NCI-H345 treated with DMSO at 0.1 percent for 48 hours (cell line): ENCODE results near the gene SRSF5.
"Not testable (repeated sequence)": the region's sequence is repeated elsewhere in the genome, so short reads cannot be mapped to it uniquely, and the experiment has no call there.

Experiments used
- DNase-seq: peaks from one replicate; lab custom pipeline; 2025; ENCODE audit not compliant: unreplicated experiment; lab: John Stamatoyannopoulos, UW

The SRSF5 gene

DNA sequence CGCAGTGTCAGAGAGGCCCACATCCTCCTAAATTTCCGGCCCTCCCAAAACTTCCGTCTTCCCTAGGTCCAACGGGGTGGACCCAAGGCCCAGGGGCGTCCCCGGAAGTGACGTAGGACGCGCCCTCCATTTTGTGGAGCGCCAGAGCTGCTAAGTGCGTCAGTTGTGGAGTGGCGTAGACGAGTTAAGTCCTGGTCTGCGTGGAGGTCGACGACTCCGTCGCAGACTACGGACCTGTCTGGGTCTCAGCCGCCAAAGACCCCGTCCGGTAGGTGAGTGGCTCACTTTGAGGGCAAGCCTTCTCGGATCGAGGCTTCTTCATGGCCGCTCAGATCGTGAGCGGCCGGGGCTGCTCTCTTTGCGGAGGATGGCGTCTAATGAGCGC, at the start of gene SRSF5:
TSS of gene SRSF5 (plus strand) at position 159 of the 385 bp plus-strand sequence. CDS start 1,015 bp downstream, outside the sequence.
- DNase-seq, result peak; percentile 80

DNA sequence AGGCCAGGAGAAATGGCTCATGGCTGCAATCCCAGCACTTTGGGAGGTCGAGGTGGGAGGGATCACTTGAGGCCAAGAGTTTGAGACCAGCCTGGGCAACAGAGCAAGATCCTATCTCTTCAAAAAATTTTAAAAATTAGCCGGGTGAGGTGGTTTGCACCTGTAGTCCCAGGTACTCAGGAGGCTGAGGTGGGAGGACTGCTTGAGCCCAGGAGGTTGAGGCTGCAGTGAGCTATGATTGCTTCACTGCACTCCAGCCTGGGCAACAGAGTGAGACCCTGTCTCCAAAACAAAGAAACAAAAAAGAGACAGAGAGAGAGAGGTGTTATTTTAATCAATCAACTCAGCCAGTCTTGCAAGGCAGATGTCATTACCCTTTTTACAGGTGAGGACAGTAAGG, 48.3 kb upstream of the SRSF5 start:
- not testable (repeated sequence) for DNase-seq

DNA sequence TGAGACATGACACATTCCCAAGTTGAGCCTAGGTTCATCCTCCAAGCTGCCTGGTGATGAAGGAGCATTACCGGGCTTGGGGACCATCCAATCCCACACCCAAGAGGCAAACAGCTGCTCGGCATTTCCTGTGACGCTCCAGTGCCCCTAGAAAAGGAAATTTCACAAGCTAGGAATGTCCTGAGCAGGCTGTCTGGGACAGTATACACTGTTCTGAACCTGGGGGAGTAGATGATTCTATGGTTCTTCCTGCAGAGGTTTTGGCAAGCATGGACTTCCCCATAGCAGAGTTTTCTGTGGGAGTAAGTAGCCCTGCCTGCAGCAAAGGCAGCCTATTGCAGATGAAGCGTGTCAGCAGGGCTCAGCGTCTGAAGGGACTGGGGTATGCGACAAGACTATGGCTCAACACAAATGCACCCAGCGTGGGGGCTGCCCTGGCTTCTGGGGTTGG, 47.4 kb upstream of the SRSF5 start:
- no peak for DNase-seq

DNA sequence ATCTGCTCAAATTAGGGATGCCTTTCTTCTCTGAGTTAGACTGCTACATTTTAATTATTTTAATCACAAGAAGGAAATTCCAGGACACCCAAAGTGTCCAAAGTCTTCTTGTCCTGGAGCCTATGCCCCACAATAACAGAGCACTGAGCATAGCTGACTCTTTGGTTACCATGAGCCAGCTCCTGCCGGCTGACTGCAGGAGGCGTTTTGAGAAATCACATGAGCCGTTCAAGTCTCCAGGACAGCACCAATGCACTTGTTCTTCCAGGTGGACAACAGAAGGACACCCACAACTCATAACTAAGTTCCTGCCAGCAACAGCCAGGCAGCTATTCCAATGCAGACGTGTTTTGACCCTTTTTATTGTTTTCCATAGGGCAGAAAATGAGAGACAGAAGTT, 46.0 kb upstream of the SRSF5 start:
- DNase-seq, result no peak

DNA sequence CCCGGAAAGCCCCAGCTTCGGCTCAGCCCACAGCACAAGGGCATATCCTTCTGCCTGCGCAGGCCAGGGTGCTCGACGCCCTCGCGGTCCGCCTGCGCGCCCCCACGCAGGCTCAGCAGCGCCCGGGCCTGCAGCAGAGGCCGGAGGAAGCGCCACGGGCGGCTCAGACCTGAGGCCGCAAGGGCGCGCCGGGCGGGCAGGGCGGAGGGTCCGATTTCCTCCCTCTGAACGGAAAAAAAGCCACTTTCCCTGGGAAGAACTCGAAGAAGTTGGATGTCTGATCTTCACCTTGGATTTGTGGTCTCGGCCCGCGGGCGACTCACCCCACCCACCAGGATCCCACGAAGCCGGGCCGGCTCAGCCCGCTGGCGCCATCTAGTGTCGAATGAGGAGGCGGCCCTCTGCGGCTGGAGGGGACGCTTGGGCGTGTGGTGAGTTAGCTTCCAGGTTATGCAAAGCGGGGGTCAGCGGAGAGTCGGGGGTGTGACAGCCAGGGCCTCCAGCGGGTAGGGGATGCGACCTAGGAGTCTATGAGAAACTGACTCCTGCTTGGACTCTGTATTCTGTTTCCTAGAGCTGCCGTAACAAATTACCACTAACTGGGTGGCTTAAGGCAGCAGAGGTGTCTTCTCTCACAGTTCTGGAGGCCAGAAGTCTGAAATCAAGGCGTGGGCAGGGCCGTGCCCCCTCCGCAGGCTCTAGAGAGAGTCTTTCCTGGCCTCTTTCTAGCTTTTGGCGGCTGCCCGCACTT, 40.0 kb upstream of the SRSF5 start:
- DNase-seq, result peak; percentile 25

DNA sequence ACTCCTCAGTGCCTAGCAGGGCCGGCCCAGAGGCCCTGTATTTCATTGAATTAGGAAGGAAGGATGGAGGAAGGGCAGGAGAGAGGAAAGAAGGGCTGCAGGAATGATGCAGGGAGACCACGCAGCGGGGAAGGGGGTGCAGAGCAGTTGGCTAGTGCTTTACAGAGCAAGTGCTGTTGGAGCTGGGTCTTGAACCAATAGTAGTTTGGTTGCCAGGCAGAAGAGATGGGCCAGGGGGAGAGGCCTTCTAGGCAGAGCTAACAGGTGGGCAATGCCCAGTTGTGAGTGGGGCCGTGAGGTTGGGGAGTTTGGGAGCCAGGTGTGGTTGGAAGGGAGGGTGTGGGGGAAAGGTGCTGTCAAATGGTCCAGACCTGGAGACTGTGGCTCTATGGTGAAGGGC, 39.1 kb upstream of the SRSF5 start:
- DNase-seq, result no peak

DNA sequence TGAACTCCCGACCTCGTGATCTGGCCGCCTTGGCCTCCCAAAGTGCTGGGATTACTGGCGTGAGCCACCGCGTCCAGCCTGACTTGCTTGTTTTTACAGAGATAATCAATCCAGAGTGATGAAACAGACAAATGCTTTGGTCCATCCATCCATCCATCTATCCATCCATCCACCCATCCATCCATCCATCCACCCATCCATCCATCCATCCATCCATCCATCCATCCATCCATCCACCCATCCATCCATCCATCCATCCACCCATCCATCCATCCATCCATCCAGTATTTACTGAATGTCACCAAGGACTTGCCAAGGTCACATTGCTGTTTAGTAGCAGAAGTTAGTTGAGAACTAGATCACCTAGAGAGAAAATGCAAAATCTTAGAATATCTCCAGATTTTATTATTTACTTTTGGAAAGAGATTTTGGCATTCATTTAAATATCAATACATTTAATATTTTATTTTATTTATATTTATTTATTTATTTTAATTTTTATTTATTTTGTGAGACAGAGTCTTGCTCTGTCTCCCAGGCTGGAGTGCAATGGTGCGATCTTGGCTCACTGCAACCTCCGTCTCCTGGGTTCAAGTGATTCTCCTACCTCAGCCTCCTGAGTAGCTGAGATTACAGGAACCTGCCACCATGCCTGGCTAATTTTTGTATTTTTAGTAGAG, 34.9 kb upstream of the SRSF5 start:
- DNase-seq, result not testable (repeated sequence)

DNA sequence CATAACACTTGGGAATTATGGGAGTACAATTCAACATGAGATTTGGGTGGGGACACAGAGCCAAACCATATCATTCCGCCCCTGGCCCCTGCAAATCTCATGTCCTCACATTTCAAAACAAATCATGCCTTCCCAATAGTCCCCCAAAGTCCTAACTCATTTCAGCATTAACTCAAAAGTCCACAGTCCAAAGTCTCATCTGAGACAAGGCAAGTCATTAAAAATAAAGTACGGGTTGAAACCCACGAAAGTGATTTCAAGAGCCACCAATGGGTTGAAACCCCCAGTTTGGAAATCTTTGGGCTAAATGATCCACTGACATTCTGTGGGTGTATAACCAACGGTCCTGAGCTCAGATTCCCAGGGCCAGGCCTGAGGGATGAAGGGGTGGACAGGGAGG, 30.5 kb upstream of the SRSF5 start:
- not testable (repeated sequence) for DNase-seq

DNA sequence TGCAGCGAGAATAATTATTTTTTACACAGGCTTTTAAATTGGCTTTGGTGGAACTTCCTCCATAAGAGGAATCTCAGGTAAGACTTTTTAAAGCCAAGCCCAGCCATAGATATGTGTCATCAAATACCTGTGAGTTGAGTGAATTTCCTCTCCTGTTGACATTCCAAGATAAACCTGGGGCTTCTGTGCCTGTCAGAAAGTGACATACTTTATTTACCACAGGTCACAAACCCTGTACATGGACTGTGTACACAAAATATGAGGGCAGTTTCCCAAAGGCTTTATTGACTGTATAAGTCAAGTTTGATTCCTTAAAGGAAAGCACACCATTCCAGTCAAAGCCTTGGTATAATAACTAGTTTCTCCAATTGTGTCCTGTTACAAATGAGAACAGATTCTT, 25.9 kb upstream of the SRSF5 start:
- DNase-seq, result no peak

DNA sequence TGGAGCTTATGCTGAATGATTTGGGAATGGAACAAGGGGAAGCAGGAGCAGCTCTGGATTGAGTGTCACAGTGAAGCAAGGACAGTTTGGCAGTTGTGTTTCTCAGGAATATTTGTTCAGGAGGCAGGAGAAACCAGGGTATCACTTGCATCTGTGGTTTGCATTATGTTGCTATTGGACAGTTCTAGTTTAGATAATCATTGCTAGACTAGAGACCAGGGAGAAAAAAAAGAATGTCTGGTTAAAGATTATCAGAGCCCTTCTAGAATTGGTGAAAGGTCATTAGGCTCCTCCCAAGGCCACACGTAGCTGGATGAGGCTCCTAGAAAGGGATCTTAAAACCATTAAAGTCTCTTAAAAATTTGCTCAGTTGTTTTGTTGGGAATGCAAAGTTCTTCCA, 17.0 kb upstream of the SRSF5 start:
- no peak for DNase-seq

DNA sequence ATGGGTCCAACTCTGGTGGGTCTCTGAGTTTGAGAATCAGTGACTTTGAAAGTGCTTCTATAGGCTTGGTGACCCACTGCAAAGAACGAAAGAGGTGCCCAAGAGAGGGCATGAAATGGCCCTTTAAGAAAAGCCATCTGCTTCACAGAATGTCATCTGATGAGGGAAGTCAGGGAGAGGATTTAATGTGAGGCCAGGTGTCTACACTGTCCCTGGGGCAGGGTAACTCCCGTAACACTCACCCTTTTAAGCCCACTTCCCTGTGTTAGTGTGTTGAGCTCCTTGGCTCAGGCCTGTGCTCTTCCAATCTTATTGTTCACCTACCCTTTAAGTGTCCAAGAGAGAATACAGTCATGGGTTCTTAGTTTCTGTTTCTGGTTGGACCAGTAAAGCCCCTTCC, 16.4 kb upstream of the SRSF5 start:
- DNase-seq, result no peak

DNA sequence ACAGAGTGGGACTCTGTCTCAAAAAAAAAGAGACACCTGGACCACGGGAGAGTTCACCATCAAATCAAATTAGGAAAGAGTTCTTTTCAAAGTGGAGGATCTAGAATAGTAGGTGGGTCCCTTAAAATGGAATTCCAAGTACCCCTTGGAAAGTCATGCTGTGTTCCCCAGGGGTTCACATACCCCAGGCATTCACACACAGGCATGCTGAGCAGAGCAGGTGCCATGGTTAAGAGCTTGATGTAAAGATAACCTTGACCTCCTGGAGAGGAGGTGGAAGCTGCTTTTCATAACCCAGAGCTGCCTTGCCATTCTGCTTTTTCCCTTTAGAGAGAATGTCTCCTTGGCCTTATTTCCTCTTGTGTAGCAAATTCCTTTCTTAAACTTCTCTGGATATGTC, 14.2 kb upstream of the SRSF5 start:
- DNase-seq, result peak; percentile 16

DNA sequence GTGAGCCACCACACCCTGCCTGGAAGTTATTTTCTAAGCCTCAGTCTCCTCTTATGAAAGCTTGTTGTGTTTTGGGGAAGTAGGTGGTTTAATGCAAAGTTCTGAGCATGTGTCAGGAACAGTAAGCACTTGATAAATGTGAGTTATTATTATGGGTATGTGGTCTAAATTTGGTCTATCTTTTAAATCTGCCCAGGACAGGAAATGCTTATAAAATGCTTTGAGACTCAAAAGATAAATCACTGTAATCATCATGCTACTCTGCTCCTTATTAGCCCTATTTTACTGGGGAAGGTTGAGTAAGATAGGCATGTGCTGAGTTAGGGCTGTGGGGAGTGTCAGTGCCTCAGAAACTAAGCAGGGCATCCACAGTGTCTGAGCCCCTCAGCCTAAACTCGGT, 13.1 kb upstream of the SRSF5 start:
- no peak for DNase-seq

DNA sequence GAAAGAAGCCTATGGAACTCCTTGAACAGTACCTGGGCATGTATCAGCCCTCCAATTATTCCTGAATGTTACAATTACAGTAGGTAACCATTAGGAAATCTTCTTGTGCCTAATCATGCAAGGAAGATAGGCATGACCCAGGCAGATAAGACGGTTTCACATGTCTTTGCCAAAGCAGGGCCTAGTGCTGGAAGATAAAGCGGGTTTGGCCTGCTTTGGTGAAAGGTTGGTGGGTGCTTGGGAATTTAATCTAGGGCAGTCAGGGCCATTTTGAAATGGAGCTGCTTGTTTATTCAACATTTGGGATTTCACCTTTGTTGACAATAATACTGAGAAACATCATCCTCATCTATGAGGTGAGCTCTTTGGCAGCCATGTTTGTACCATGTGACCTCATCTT, 12.5 kb upstream of the SRSF5 start:
- DNase-seq, result no peak

DNA sequence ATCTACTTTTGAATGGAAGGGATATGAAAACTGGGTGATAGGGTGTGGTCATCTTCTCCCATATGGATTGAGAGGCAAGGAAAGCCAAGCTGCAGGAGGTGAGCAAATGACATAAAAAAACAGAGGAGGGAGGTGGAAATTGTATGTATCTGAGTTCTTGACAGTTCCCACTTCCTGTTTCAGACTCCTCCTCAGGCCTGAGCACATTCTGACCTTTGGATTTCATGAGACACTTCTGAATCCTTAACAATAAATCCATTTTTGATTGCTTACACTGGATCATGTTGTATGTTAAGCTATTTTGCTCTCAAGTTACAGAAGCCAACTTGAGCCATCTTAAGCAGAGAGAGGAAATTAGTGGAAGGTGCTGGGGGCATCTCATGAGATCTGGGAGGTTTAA, 11.6 kb upstream of the SRSF5 start:
- DNase-seq, result no peak

DNA sequence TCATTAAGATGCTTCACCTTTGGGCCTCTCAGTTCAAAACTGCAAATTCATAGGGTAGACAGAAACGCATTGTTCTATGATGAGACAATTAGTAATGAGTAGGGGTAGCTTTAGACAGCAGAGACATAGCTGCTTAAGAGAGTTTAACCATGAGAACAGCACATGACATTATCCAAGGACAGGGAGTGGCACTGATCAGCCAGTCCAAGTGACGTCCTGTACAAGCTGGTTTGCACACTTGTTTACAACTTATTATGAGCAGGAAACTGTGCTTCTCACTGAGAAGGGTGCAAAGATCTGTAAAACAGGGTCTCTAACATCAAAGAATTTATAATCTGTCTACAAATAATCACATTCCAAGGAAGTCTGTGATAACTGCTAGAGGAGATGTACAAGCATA, 11.2 kb upstream of the SRSF5 start:
- DNase-seq, result no peak

DNA sequence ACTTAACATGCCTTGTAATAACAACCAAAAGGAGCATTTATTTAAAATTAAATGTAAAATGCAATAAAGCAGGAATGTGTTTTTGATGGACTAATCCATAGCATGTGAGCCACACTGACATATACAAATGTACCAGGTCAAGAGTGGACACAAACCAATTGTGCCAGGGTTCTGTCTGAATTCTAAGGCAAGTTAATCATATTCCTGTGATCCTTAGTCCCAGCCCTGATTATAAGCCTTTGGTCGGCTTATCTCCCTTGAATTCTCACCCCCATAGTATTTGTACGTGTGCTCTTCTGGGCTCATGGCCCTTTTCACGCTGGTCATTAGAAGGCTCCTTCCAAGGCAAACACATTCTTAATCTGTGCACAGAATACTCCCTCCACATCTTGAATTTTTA, 10.6 kb upstream of the SRSF5 start:
- no peak for DNase-seq

DNA sequence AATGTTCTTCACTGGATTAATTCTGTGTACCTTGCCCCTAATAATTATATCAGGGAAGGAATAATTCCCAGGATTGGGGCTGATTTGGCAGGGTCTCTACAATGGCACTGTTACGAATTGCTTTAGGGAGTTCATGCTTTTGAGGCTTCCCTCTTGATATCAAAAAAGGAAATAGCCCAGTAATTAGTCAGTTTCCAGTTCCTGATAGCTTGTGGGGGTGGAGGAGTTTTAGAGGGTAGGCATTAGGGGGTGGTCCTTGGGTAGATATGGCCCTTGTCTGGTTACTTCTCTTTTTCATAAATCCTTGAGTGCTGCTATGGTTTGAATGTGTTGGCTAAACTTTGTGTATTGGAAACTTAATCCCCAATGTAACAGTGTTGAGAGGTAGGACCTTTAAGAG, 6.1 kb upstream of the SRSF5 start:
- DNase-seq, result no peak

DNA sequence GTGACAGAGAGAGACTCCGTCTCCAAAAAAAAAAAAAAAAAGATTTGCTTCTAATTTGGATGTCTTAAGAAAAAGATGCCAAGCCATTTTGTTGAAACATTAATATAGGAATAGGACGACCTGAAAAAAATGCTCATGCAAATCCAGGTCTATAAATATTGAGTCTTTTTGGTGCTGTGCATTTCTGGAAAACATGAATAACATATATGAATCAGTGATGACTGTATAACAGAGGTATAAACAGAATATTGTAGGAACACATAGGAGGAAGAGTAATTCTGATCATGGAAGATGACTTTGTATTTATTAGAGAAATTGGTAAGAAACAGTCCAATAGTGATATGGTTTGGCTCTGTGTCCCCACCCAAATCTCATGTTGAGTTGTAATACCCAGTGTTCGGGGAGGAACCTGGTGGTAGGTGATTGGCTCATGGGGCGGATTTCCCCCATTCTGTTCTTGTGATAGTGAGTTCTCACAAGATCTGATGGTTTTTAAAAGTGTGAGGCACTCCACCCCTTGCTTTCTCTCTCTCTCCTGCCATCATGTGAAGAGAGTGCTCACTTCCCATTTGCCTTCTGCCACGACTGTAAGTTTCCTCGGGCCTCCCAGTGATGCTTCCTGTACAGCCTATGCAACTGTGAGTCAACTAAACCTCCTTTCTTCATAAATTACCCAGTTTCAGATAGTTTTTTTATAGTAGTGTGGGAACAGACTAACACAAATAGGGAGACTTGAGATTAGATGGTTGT, 3.0 kb upstream of the SRSF5 start:
- DNase-seq, result no peak

DNA sequence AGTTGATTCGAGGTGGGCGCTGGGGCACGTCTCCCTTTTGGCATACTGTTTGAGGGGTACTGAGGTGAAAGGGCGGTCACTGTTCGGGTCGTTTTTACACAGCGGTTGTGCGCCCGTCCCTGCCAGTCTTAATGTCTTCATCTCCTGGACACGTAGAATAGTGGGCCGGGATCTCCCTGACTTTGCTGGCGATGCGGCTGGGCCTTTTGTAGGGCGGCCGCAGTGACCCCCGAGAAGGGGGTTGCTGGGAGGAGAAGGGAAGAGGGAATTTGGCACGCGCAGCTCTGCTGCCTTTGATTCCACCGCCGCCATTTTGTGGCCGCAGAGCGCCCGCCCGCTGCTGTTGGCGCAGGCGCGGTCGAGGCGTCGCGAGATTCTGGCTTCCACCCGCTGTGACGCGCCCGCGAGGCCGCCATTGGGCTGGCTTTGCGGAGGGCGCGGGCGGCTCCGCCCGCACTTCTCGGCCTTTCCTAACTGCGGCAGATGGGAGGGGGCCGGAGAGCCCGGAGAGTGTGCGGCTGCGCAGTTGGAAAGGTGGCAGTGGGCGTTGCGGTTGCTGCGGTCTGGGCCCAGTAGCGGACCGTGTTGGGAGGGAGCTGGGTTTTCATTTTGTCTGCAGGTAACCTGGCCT, 542 bp downstream of the SRSF5 start:
- peak; percentile 89 for DNase-seq

DNA sequence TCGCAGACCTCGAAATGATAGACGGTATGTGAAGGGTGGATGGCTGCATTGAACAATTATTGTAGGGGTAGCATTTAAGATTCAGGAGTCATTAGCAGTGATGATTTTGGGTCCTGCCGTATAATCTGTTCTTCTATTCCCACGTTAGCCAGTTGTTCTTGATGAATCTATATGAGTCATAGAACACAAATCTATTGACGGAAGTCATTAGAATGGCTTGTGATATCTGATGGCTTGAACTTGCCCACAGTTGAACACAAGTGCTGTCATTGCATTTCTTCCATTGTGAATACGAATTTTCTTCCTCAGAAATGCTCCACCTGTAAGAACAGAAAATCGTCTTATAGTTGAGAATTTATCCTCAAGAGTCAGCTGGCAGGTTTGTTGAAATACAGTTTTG, 1.9 kb downstream of the SRSF5 start:
- no peak for DNase-seq

DNA sequence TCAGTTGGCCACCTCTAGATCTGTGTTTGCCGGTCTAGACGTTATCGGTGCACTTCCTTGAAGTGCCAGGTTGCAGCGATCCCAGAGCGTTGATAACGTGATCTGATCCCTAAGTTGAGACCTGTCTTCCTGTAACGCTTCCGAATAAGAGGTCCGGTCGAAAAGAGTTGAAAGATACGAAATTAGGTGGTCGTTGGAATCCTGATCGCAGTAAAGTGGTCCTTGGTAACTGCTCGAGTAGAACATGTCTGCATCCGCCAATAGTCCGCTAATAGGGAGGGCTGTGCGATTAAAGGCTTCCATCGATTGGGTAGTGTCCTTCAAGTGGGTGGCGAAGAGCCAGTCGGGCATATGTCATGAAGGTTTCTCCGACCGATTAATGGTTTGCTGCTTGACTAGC, 2.7 kb downstream of the SRSF5 start:
- DNase-seq, result no peak
